ENCODE measurements around the gene CAV3. TPM values are rescaled to one million over a fixed set of nuclear protein-coding genes. Genes with fewer than 3 reads are reported as not detected.

CAV3 gene
- total RNA-seq, 1 experiment from 2014 or later = not detected

- DNase-seq (ENCODE audit: low read depth, low spot score) (no peak), ATAC-seq (peak; percentile 50)
- H3K9me3 ChIP-seq (ENCODE audit: control insufficient read depth in 1 of 2, insufficient read depth in 1 of 2, low read depth in 1 of 2, low read length in 2 of 2) = peaks cover 5 to 11% of the 10 kb centered on the region in 2 experiments; a peak in 2 of 4 replicates
- no peaks in the 10 kb centered on the region for H3K36me3 ChIP-seq (ENCODE audit: control insufficient read depth in 1 of 2, insufficient read depth in 2 of 2, low read length in 2 of 2)
- H3K4me2 ChIP-seq (ENCODE audit: low read length) = no peak overlapping the region
- ChIA-PET POLR2A (no interaction called here), RAD21 (ENCODE audit: low non-redundant PET in 1 of 2, low total read pairs in 2 of 2, uncharacterized antibody in 2 of 2, unreplicated experiment in 2 of 2) (no interaction called here), CTCF (interaction anchor here (1.0 kb wide), 1 partner anchor 11 kb away, joined by 4 read pairs; no protein-coding TSS in a partner anchor)
- no peak overlapping the region for H3K27ac ChIP-seq (ENCODE audit: low read depth, low read length)
- H3K9ac ChIP-seq (ENCODE audit: low read length) = no peak overlapping the region
- H4K20me1 ChIP-seq (ENCODE audit: insufficient read depth) = no peaks in the 10 kb centered on the region
- H3K79me2 ChIP-seq (ENCODE audit: insufficient read depth, low read length) = no peaks in the 10 kb centered on the region
- no peaks in the 10 kb centered on the region for H3K9me2 ChIP-seq (ENCODE audit: insufficient read depth)
- no peak for TF ChIP-seq CBX3 (IDR thresholded peaks at IDR 0.05; ENCODE audit: low read depth)
- no peak for TF ChIP-seq ZNF274 (IDR thresholded peaks at IDR 0.05; ENCODE audit: low read depth, low read length)
- no peak for TF ChIP-seq POLR2A (IDR thresholded peaks at IDR 0.05; ENCODE audit: borderline replicate concordance, extremely low read depth, insufficient read depth, insufficient read length)
- TF ChIP-seq, protein P1, sequence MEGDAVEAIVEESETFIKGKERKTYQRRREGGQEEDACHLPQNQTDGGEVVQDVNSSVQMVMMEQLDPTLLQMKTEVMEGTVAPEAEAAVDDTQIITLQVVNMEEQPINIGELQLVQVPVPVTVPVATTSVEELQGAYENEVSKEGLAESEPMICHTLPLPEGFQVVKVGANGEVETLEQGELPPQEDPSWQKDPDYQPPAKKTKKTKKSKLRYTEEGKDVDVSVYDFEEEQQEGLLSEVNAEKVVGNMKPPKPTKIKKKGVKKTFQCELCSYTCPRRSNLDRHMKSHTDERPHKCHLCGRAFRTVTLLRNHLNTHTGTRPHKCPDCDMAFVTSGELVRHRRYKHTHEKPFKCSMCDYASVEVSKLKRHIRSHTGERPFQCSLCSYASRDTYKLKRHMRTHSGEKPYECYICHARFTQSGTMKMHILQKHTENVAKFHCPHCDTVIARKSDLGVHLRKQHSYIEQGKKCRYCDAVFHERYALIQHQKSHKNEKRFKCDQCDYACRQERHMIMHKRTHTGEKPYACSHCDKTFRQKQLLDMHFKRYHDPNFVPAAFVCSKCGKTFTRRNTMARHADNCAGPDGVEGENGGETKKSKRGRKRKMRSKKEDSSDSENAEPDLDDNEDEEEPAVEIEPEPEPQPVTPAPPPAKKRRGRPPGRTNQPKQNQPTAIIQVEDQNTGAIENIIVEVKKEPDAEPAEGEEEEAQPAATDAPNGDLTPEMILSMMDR (IDR thresholded peaks at IDR 0.05 in 2 of 3, conservative IDR thresholded peaks at IDR 0.05 in 1 of 3; ENCODE audit: borderline replicate concordance in 1 of 3, insufficient read depth in 1 of 3, low read depth in 2 of 3, low read length in 2 of 3) = peak in 2 of 3 experiments; percentile 54 to 69; a peak in 4 of 6 replicates
- TF ChIP-seq RAD21 (IDR thresholded peaks at IDR 0.05; ENCODE audit: low read depth) = no peak; the same call in 1 of the 2 replicates
- TF ChIP-seq ZBTB33 (IDR thresholded peaks at IDR 0.05; ENCODE audit: extremely low read depth, insufficient replicate concordance, low read length) = no peak
- TF ChIP-seq SRF (IDR thresholded peaks at IDR 0.05; ENCODE audit: low read depth) = no peak
- H3K4me3 ChIP-seq (replicated peaks in 1 of 2; ENCODE audit: low read depth in 1 of 2, low read length in 2 of 2) = no peak overlapping the region
- intact Hi-C loops (cut with micrococcal nuclease) = no loop called here
- BruUV-seq (replicated peaks) = no TSS peak
- no peaks in the 10 kb centered on the region for H3K27me3 ChIP-seq (ENCODE audit: insufficient read depth, low read length)
- H3K4me1 ChIP-seq (ENCODE audit: control insufficient read depth in 1 of 2, insufficient read depth in 2 of 2, low read length in 2 of 2) = no peaks in the 10 kb centered on the region
- H2AFZ ChIP-seq (ENCODE audit: low read depth, low read length, poor library complexity, severe bottlenecking) = no peak overlapping the region
Measured at GRCh38 chr3:8702560-8702959, 31.0 kb upstream of the CAV3 start.
